Upper lobe of left lung (tissue), 4 donors: ENCODE data around the gene RBM39.

Source experiments
- CTCF ChIP-seq, 6 experiments: fragments of 450-650 bp in 4 of 6; fragments of 200-600 bp in 2 of 6; sonication (generic) in 2 of 6; IDR thresholded peaks; one replicate each; pipeline ENCODE4 v1.5.1; 2016 to 2019; ENCODE audit warnings: antibody characterized with exemption in 6 of 6
- POLR2AphosphoS5 ChIP-seq, 2 donors: sonication (generic); formaldehyde crosslinking; IDR thresholded peaks; one replicate each; pipeline ENCODE4 v1.5.1; 2017; ENCODE audit warnings: antibody characterized with exemption in 2 of 2

- TF ChIP-seq POLR2AphosphoS5 (IDR thresholded peaks at IDR 0.05) (no peak), CTCF (IDR thresholded peaks at IDR 0.05) (no peak)
Measured at GRCh38 chr20:35732644-35732982, 9.4 kb downstream of the RBM39 start.
